Body of pancreas (tissue), 4 donors: ENCODE data around the gene PCED1A. TPM values are rescaled to one million over a fixed set of nuclear protein-coding genes. Genes with fewer than 3 reads are reported as not detected.

Source experiments
- ATAC-seq: fragments of 150-250 bp; one replicate; pipeline ENCODE4 v1.9.1; 2016
- DNase-seq, 4 donors: peaks; one replicate each; pipeline ENCODE4 v3.0.0-alpha.2; 2019
- H3K27ac ChIP-seq, 4 donors: fragments of 200-600 bp; sonication (generic); 1 replicate in 3 of 4; 2 replicates in 1 of 4; pipeline versions ENCODE4 v1.5.1 to v1.6.1; 2016 to 2019; ENCODE audit warnings: mild to moderate bottlenecking in 1 of 4, mixed read lengths in 1 of 4, moderate library complexity in 1 of 4
- H3K27me3 ChIP-seq, 2 donors: fragments of 200-600 bp; sonication (generic); one replicate each; pipeline ENCODE4 v1.6.0; 2016; ENCODE audit warnings: mild to moderate bottlenecking in 1 of 2
- H3K36me3 ChIP-seq, 2 donors: fragments of 200-600 bp; sonication (generic); replicated peaks in 1 of 2; 2 replicates each; pipeline ENCODE4 v1.5.1; 2016; ENCODE audit warnings: low read depth in 2 of 2; ENCODE audit not compliant: insufficient read depth in 1 of 2
- H3K4me1 ChIP-seq: fragments of 200-600 bp; sonication (generic); one replicate; pipeline ENCODE4 v1.6.0; 2016
- H3K4me3 ChIP-seq, 2 donors: fragments of 200-600 bp; sonication (generic); 1 replicate in 1 of 2; 2 replicates in 1 of 2; pipeline ENCODE4 v1.5.1; 2016 to 2019
- H3K9me3 ChIP-seq, 3 donors: fragments of 200-600 bp; sonication (generic); 1 replicate in 2 of 3; 2 replicates in 1 of 3; pipeline ENCODE4 v1.5.1; 2016
- CTCF ChIP-seq, 7 experiments: fragments of 450-650 bp in 4 of 7; fragments of 200-600 bp in 3 of 7; sonication (generic) in 3 of 7; IDR thresholded peaks; one replicate each; pipeline ENCODE4 v1.5.1; 2016 to 2019; ENCODE audit warnings: antibody characterized with exemption in 7 of 7
- POLR2A ChIP-seq, 3 donors: fragments of 450-650 bp; IDR thresholded peaks; one replicate each; pipeline ENCODE4 v1.6.1; 2016; ENCODE audit warnings: antibody characterized with exemption in 3 of 3, mild to moderate bottlenecking in 2 of 3
- WGBS, 2 donors: methylation state at CpG; one replicate each; pipeline ENCODE4 v1.1.5; 2017; 5-methylcytosine and 5-hydroxymethylcytosine counted together
- intact Hi-C: fragments of 100-400 bp; cut with DNase I; formaldehyde crosslinking; loops from one replicate; pipeline ENCODE4 v1.15.1; 2023
- total RNA-seq, 2 donors: library from RNA; depleted of rRNA; stranded (reverse); fragments of >200 nt; gene quantifications; one replicate each; pipeline ENCODE4 v1.1.0, GENCODE V29; 2016

Gene PCED1A
- total RNA-seq, 2 donors from 2014 or later = 26.5 to 48.1 TPM

DNA sequence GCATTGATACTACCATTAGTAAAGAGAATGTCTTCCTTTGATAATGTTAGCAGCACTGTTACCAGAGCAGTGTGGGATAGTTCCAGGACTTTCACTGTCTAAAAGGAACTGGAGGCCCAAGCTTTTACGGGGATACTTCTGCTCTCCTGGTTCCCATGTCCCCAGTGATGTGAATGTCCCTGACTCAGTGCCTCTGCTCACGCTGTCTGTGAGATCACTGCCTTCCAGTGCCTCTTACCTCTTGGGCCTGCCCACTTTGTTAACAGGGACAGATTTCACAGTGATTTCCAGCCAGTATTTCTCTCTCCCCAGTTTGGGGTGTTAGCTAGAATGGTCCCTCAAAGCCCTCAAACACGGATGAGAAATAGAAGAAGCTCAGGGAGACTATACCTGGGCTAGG lies 47.3 kb upstream of the PCED1A start:
- WGBS, 2 donors = 88 to 95% methylated on average over 3 of the region's 3 CpGs
- Histone ChIP-seq H3K27me3 (no peaks in the 10 kb centered on the region), H3K36me3 (no peaks in the 10 kb centered on the region), H3K4me1 (no peaks in the 10 kb centered on the region), H3K9me3 (no peaks in the 10 kb centered on the region), H3K4me3 (no peak overlapping the region), H3K27ac (no peak overlapping the region)
- no peak for DNase-seq
- TF ChIP-seq POLR2A (IDR thresholded peaks at IDR 0.05) = no peak
- TF ChIP-seq CTCF (IDR thresholded peaks at IDR 0.05) = no peak
- intact Hi-C loops = no loop called here
- ATAC-seq = no peak

GRCh38 chr20:2883726-2884637 lies 43.5 kb upstream of the PCED1A start:
- 59 to 62% methylated on average over 3 of the region's 3 CpGs for WGBS, 2 donors
- no peak for ATAC-seq
- no peak for DNase-seq
- Histone ChIP-seq H3K4me1 (peaks cover 5% of the 10 kb centered on the region), H3K4me3 (no peak overlapping the region), H3K9me3 (no peaks in the 10 kb centered on the region), H3K27me3 (no peaks in the 10 kb centered on the region), H3K36me3 (no peaks in the 10 kb centered on the region), H3K27ac (no peak overlapping the region)
- TF ChIP-seq CTCF (IDR thresholded peaks at IDR 0.05) (no peak), POLR2A (IDR thresholded peaks at IDR 0.05) (no peak)
- intact Hi-C loops = no loop called here

GRCh38 chr20:2880650-2881049 lies 40.2 kb upstream of the PCED1A start:
- H3K4me1 ChIP-seq = peaks cover 12% of the 10 kb centered on the region
- 80 to 91% methylated on average over 7 of the region's 7 CpGs for WGBS, 2 donors
- H3K4me3 ChIP-seq = no peak overlapping the region
- H3K27ac ChIP-seq = no peak overlapping the region
- TF ChIP-seq POLR2A (IDR thresholded peaks at IDR 0.05) (no peak), CTCF (IDR thresholded peaks at IDR 0.05) (no peak)
- intact Hi-C loops = no loop called here
- DNase-seq = no peak
- no peaks in the 10 kb centered on the region for H3K9me3 ChIP-seq
- no peaks in the 10 kb centered on the region for H3K27me3 ChIP-seq
- H3K36me3 ChIP-seq = no peaks in the 10 kb centered on the region
- no peak for ATAC-seq

DNA sequence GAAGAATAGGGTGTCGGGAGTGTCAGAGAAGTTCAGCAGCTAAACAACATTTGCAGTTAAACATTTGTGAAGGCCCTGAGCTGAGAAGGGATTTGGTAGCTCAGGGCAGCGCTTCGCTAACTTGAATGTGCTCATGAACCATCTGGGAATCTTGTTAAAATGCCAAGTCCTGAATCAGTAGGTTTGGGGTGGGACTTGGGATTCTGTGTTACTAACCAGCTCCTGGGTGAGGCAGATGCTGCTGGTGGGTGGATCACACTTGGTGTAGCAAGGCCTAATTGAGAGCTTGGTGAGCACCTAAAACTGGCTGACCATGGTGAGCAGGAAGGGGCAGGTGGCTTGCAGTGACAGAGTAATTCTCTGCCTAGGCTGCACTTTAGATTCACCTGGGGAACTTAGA lies 38.7 kb upstream of the PCED1A start:
- Histone ChIP-seq H3K27me3 (no peaks in the 10 kb centered on the region), H3K4me3 (no peak overlapping the region), H3K27ac (no peak overlapping the region), H3K9me3 (no peaks in the 10 kb centered on the region), H3K36me3 (no peaks in the 10 kb centered on the region), H3K4me1 (peaks cover 25% of the 10 kb centered on the region)
- ATAC-seq (no peak), DNase-seq (no peak)
- intact Hi-C loops = no loop called here
- TF ChIP-seq CTCF (IDR thresholded peaks at IDR 0.05) (no peak), POLR2A (IDR thresholded peaks at IDR 0.05) (no peak)
- WGBS, 2 donors = 63 to 66% methylated on average over 3 of the region's 3 CpGs

GRCh38 chr20:2878515-2878914 lies 38.1 kb upstream of the PCED1A start:
- Histone ChIP-seq H3K27ac (no peak overlapping the region), H3K36me3 (no peaks in the 10 kb centered on the region), H3K27me3 (no peaks in the 10 kb centered on the region), H3K4me1 (peaks cover 25% of the 10 kb centered on the region), H3K9me3 (no peaks in the 10 kb centered on the region), H3K4me3 (no peak overlapping the region)
- TF ChIP-seq POLR2A (IDR thresholded peaks at IDR 0.05) (no peak), CTCF (IDR thresholded peaks at IDR 0.05) (no peak)
- WGBS, 2 donors = 92 to 96% methylated on average over 1 of the region's 1 CpG
- intact Hi-C loops = no loop called here
- DNase-seq (no peak), ATAC-seq (no peak)
